Activated CD8-positive, alpha-beta memory T cell treated with anti-CD3 and anti-CD28 coated beads for 4 hours (primary cell): ENCODE data around the gene RIN3.
"Not testable (repeated sequence)": the region's sequence is repeated elsewhere in the genome, so short reads cannot be mapped to it uniquely, and the experiment has no call there.

Experiments
- DNase-seq, 2 donors: peaks; one replicate each; pipeline ENCODE4 v3.0.0-alpha.2; 2020; ENCODE audit warnings: low read depth in 2 of 2

The RIN3 gene

DNA sequence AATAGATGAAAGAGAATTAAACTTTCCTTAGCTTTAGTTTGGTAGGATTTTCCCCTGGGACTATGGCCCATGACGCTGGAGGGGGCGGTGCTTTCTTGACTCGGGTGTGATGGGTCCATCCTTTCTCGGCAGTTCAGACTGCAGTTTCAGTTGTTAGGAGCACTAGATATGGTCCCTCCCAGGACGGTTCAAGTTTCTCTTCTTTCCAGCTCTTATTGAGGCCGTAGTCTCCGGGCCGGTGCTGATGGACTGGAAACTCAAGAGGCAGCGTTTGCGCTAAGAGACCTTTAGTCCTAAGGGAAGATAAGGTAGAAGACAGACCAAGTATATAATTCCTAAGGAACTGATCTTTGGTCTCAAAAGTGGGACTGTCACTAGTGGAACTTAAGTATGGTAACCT is 111.2 kb downstream of the RIN3 start:
- DNase-seq: no peak

DNA sequence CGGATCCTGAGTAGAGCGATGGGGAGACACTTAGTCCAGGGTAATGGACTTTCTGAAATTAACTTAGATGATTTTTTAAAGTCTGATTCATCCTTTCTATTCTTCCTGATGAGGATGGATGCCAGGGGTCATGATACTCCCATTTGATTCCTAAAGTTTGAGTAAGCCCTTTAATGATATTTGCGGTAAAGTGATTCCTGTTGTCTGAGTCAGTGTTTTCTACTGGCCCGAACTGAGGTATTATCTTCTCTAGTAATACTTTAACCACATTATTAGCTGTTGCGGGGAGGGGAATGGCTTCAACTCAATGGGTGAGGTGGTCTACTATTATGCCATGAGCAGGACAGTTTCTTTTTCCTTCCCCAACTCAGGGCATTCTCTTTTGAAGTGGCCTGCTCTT is 111.6 kb downstream of the RIN3 start:
- no peak for DNase-seq

DNA sequence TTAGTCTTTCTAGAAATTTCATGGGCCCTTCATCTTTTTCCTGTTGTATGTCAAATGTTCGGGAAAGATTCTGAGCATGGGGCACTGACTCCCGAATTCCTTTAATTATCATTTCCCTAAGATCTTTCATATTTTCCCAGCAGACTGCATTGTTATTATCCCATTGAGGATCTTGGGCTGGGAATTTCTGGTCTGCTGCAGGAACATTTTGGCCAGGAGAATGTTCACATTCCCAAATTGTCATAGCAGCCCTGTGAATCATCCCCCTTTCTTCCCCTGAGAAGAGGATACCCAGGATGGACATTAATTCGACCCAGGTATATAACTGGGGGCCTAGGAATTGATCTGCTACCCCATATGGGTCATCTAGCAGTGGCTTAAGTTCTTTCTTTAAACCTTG is 112.5 kb downstream of the RIN3 start:
- no peak for DNase-seq

DNA sequence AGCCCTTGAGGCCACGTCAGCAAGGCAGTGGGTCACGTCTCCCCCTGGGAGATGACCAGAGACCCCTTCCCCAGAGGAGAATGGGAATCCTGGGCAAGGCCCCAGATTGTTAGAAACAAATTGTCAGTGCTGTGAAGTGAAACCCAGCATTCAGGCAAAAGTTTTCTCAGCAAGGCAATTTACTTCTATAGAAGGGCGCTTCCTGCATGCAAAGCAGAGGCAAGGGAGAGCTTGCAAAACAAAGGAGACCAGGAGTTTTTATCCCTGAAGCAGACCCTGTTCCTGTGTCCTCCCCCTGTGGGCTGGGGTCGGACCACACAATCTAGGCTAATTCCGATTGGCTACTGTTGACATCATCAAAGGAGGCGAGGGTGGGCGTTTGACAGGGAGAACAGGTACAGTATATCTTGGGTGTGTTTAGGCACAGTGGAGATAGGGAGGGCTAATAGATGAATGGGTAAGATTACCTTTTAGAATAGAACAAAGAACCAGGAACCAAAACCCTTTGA is 114.2 kb downstream of the RIN3 start:
- DNase-seq: no peak

DNA sequence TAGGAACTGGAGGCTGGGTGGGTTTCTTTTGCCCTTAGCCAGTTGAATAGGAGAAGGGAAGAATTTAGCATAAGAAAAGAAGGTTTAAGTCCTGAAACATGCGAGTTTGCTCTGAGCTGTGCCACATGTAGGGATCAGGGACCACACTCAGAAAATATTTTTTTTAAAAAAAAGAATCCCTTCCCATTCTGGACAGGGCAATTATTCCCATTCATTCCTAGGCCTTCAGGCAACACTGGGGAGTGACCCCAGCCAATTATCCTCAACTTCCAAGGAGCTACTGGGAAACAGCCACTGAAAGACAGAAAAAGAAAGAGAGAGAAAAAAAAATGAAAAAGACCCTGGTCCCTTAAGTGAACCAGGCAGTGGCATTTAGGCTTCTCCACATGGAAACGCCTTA is 115.1 kb downstream of the RIN3 start:
- no peak for DNase-seq

DNA sequence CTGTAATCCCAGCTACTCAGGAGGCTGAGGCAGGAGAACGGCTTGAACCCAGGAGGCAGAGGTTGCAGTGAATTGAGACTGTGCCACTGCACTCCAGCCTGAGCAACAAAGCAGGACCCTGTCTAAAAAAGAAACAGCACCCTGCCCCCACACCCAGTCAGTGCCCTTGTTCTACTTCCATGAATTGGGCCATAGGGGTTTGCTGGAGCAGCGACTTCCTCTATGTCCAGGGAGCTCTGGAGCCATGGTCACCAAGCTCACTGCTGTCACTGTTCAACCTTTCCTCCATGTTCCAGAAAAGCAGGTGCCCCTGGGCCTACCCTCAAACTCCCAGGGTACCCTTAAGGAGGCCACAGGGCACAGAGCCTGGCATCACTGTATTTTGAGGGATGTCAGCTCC is 116.8 kb downstream of the RIN3 start:
- DNase-seq: no peak

DNA sequence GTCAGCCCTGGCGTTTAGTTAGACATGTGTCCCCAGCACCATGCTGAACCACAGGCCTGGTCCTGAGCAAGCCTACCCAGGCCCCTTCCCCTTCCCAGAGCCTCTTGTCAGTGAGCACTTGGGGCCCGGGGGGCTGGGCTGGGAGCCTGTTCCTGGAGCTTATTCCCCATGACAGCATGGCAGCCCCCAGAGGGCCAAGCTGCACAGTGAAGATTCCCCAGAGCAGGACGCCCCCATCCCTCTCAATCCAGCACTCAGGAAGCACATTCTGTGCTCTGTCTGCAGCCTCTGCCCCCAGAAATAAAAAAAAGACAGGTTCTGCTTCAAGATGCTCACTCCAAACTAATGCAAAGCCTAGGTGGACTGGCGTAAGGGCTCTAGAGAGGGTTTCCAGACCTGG is 117.5 kb downstream of the RIN3 start:
- DNase-seq: no peak

DNA sequence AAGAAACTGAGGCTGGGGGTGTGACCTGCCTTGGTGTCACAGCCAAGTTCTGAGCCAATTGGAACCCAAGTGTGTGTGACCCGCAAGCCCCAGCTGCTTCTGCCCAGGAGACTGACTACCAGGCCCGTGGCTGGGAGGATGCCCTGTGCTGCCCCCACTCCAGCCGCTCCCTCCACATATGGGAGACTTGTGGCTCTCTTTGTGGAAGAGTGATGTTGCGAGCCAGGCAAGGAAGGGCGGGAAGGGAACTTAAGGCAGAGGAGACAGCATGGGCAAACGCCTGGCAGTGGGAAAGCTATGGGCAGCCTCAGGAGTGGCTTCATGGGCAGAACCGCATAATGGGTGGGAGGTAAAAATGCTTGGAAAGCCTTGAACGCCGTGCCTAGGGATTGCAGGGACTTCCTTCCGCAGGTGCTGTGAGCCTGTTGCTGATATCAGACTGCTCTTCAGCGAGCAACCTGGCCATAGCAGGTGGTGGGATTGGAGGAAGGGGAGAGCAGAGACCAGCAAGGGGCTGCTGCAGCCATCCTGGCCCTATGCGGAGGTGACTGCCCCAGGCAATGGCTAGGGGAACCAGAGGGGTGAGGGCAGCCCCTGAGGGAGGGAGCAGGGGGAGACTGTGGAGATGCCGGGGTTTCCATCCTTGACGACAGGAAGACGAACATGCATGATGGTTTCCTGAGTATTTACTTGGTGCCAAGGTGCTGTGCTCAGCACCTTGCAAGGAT is 119.1 kb downstream of the RIN3 start:
- no peak for DNase-seq

DNA sequence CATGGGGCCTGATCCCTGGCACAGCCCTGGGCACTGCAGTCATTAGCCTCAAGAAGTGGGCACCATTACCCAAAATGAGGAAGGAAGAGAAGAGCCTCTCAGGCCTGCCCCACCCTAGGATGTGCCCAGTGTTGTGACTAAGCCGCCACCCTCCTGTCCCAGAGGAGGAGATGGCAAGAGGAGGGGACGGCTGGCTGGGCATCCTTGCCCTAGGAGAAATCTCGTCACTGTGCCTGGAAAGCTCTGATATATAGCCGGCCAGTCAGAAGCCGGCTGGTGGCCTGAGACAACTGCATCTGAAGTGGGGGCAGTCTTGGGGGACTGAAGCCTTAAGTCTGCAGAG is 119.7 kb downstream of the RIN3 start:
- DNase-seq: no peak

DNA sequence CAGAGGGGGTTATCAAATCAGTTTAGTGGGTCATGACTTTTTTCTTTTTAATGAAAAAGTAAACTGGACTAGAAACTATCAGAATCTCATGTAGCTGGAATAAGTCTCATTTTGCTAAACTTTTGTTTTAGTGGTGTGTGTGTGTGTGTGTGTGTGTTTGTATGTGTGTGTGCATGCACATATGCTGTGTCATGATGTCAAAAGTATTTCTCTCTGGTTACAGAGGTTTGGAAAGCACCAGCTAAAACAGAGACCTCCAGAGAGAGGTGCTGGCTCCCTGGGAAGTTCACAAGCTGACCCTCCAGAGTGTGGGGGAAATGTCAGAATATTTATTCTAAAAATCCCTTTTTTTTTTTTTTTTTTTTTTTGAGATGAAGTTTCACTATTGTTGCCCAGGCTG is 120.1 kb downstream of the RIN3 start:
- no peak for DNase-seq

DNA sequence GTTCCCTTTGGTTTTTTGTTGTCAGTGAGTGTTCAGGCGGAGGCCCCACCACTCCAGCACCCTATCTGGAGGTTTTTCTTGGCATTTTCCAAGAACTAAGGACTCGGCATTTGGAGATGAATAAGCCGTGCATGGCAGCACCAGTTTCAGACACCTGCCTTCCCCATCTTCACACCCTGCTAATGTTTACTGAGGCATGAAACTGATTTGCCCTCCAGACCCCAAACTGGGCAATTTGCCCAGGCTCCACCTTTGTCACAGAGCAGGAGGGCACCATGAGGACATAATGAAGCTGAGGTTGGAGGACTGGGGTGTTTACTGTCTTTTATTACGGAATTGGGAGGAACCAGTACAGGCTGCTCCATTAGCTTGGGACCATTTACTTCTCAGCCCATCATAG is 121.5 kb downstream of the RIN3 start:
- no peak for DNase-seq

DNA sequence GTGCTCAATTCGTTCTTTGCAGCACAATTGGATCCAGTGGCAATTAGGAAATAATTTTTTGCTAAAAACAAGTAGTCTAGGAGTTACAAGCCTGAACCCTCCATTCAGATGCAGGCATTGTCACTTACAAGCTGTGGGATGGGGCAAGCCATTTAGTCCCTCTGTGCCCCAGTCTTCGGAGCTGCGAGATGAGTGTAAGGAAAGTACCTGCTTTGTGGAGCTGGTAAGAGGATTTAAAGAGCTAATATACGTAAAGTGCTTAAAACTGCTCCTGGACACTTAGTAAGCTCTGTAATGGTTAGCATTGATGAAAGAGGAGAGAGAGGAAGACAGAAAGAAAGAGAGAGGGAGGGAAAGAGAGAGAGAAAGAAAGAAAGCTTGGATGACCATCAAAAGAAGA is 122.3 kb downstream of the RIN3 start:
- DNase-seq: no peak

DNA sequence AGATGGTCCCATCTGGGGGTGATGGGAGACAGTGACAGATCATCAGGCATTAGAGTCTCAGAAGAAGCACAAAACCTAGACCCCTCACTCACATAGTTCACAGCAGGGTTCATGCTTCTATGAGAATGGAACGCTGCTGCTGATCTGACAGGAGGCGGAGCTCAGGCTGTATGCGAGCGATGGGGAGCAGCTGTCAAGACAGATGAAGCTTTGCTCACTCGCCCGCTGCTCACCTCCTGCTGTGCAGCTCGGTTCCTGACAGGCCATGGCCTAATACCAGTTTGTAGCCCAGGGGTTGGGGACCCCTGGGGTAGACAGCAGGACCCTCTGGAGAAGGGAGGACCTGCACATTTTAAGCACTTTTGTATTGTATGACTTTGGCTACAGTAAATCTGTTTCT is 123.6 kb downstream of the RIN3 start:
- DNase-seq: no peak

DNA sequence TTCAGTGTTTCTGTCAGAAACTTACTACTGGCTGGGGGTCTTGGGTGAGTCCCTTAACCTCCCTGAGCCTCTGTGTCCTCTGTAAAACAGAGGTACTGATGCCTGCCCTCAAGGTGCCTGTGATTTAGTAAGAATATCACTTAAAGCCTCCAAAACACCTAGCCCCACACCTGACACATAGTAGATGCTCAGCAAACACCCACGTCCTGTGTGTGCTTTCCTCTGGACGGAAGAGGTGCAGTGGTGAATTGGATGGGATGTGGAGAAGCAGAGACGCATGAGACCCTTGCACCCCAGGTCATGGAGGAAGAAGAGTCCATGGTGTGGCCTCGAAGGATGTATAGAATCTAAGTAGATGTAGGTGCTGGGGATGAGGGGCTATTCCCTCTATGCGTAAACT is 124.3 kb downstream of the RIN3 start:
- no peak for DNase-seq

DNA sequence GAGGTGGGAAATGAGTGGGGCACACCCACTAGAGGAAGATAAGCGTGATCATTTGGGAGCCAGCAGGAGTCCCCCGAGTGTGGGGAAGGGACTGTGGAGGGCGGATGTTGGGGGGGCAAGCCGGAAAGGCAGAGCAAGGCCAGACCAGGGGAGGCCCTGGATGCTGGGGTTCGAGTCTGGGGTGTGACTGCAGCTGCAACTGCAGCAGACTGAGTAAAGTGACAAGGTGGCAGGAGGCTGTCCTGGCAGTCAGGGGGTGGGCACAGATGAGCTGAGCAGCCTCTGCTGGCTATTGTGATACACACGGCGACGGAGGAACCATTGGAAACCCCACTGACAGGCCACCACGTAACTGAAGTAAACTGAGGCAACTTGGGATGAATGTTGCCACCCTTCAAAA is 124.7 kb downstream of the RIN3 start:
- DNase-seq: no peak

DNA sequence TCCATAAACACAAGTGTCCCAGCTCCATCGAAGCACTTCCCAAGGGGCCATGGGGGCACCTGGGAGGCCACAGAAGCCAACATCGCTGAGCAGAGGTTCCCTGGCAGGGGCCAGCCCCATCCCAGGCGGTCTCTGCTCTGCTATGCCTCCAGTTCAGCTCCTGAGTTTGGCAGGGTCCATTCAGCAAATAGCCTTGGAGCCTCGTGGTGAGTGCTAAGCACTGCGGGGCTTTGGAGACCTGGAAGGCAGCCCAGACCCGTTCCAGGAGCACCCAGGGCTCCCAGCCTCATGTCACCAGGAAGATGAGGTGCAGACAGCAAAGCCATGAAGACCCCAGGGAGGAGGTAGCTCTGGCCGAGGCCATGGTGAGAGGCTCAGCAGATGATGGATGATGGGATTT is 125.3 kb downstream of the RIN3 start:
- no peak for DNase-seq

DNA sequence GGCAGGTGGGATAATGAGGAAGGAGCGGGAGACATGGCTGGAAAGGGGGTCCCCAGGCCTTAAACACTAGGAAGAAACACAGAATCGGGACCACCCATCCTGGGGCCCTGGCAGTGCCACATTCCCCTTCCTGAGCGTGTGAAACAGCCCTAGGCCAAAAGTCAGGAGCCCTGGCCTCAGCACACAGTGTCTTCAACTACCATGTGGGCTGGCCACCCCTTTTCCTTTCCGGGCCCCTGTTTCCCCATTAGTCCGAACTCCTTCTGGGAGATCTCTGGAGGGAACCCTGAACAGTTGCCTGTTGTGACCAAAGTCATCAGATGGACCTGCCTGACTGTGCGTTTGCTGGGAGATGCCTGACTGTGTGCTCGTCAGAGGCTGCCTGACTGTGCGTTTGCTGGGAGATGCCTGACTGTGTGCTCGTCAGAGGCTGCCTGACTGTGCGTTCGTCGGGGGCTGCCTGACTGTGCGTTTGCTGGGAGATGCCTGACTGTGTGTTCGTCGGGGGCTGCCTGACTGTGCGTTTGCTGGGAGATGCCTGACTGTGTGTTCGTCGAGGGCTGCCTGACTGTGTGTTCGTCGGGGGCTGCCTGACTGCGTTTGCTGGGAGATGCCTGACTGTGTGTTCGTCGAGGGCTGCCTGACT is 126.0 kb downstream of the RIN3 start:
- not testable (repeated sequence) for DNase-seq

DNA sequence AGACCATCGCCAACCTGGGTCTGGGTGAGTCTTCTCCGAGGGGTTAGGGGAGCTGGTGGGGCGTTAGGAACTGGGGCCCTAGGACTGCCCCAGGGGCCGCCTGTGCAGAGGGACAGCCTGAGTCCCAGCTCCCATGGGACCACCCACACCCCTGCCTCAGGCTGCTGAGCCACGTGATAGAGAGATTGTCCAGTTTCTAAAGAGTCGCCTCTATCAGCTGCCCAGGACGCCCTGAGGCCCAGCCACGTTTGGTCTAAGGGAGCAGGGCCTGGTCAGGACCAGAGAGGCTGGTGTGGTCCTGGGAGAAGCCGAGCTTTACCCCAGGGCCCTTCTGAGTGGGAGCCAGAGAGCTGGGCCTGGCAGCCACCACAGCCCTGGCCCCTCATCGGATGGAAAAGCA is 127.7 kb downstream of the RIN3 start:
- no peak for DNase-seq

DNA sequence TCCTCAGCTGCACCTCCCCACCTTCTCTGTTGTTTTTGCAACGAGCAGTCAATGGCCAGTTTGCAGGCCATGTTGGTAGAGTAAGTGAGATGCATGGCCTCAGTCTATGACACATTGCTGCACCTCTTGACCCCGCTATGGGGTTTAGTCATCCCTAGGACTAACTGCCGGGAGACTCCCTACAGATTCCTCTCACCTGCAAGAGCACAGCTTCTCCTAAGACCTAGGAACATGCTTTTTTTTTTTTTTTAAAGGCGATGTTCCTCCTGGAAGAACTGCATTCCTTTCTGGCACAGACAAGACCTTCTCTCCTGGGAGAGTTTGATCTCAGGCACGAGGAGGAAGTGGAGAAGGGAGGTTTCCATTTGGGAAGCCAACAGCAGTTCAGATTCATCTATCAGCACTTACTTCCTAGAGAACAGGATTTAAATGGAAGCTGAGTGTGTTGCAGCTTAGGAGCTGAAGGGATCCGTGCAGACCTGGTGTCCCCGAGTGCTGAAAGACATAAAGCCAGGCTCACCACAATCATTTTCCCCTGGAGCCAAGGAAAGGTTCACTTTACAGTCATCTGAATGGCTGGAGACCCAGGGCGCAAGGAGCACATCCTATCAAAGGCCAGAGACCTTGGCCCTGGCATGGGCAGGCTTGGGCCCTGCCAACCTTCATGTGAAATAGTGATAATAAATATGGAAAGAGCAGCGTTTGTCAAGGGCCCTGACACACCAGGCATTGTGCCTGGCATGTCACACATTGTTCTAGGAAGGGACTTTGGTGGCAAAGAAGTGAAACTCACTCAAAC is 130.8 kb downstream of the RIN3 start:
- DNase-seq: no peak

DNA sequence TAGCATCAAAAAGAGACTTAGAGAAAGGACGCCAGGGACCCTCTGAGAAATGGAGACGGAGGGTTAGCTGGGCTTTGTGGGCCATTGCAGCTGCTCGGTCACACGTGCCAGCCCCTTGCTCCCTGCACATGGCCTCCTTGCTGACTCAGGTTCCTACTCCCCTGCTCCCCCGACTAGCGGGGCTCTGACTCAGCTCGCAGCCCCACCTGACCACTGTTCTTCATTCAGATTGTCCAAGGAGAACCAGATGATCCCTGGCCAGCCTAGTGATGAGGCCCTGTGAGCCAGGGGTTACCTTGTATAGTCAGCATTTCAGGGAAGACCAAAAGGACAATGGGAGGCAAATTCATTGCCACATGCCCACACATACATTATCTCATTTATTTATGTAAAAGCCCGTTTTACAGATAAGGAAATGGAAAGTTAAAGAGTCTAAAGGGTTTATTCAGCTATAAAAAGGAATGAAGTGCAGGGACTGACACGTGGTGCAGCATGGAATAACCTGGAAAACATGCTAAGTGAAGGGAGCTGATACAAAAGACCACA is 131.5 kb downstream of the RIN3 start:
- DNase-seq: no peak

DNA sequence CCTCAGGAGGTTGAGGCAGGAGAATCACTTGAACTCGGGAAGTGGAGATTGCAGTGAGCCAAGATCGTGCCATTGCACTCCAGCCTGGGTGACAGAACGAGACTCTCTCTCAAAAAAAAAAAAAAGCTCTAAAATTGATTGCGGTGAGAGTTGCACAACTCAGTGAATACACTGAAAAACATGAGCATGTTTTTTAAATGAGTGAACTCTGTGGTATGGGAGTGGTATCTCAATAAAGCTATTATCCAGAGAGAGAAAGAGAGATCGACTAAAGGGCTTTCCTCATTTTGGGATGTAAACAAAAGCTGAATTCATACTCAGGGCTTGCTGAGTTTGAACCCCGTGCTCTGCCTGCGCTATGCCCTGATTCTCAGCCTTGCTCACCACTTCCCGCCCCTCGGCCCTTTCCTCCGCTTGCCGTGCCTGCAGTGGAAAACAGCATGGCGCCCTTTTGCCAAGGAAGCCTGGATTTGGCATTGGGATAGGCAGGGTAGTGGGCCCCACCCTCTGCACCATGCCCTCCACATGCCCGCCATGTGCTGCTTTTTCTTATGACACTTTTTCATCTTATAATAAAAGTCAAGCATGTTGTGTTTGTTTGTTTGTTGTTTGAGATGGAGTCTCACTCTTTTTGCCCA is 132.4 kb downstream of the RIN3 start:
- no peak for DNase-seq
